SJCRH30 (cell line): ENCODE data around the gene GLP1R. TPM values are rescaled to one million over a fixed set of nuclear protein-coding genes. Genes with fewer than 3 reads are reported as not detected.
"Not testable (repeated sequence)": the region's sequence is repeated elsewhere in the genome, so short reads cannot be mapped to it uniquely, and the experiment has no call there.

Experiments used
- DNase-seq, 2 experiments: peaks; one replicate each; pipeline ENCODE4 v3.0.0-alpha.2; 2015 to 2020
- H3K27ac ChIP-seq: fragments of 250-450 bp; sonication (Bioruptor Pico); 2 replicates; pipeline ENCODE4 v1.5.1; 2020; ENCODE audit warnings: mild to moderate bottlenecking, moderate library complexity
- H3K27me3 ChIP-seq: fragments of 250-450 bp; sonication (Bioruptor Pico); 2 replicates; pipeline ENCODE4 v1.5.1; 2020; ENCODE audit warnings: mild to moderate bottlenecking, moderate library complexity
- H3K36me3 ChIP-seq: fragments of 250-450 bp; sonication (Bioruptor Pico); 2 replicates; pipeline ENCODE4 v1.5.1; 2020; ENCODE audit warnings: mild to moderate bottlenecking, moderate library complexity
- H3K4me1 ChIP-seq: fragments of 250-450 bp; sonication (Bioruptor Pico); 2 replicates; pipeline ENCODE4 v1.5.1; 2020; ENCODE audit warnings: mild to moderate bottlenecking, moderate library complexity
- H3K4me3 ChIP-seq: fragments of 250-450 bp; sonication (Bioruptor Pico); 2 replicates; pipeline ENCODE4 v1.5.1; 2020; ENCODE audit warnings: mild to moderate bottlenecking, moderate library complexity
- H3K9me3 ChIP-seq: fragments of 250-450 bp; sonication (Bioruptor Pico); replicated peaks from 2 replicates; pipeline ENCODE4 v1.5.1; 2020; ENCODE audit warnings: mild to moderate bottlenecking, moderate library complexity
- total RNA-seq: library from RNA; depleted of rRNA; stranded (reverse); fragments of >200 nt; shearing (Covaris generic); gene quantifications from 2 replicates; pipeline ENCODE4 v1.2.3, GENCODE V29; 2014; rRNA removed

The GLP1R gene
- total RNA-seq, 1 experiment from 2014 or later = not detected

- not testable (repeated sequence) for H3K4me3 ChIP-seq, H3K9me3 ChIP-seq, H3K27me3 ChIP-seq, H3K27ac ChIP-seq, H3K4me1 ChIP-seq, DNase-seq, H3K36me3 ChIP-seq
Measured at GRCh38 chr6:39136207-39136606, 87.6 kb downstream of the GLP1R start.

DNA sequence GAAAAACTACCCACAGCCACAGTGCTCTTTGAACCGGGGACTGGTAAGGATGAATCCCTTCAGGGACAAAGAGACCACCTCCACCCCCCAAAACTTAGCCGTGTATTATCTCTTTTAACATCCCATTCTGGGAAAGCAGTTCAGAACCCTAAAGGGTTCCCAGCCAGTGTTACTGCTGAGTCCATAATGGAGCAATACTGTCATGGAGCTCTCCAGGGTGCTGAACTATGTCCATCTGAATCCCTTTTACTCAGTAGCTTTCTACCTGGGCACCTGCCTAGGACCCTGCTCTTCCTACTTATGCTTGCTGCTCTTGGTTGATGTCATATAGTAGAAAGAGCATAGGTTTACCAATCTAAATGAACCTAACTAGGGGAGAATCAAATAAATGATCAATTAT is 88.7 kb downstream of the GLP1R start:
- Histone ChIP-seq H3K9me3 (no peaks in the 10 kb centered on the region), H3K27ac (no peak overlapping the region), H3K36me3 (no peaks in the 10 kb centered on the region), H3K4me1 (no peaks in the 10 kb centered on the region), H3K4me3 (no peak overlapping the region), H3K27me3 (no peaks in the 10 kb centered on the region)
- DNase-seq = peak; percentile 56 to 81

Other genes starting within 250 kb of the GLP1R start
- gene SAYSD1, start 66.4 kb downstream of the GLP1R start, total RNA-seq = 18.1 and 20.3 TPM in 2 replicates
- 9.5 and 9.7 TPM in 2 replicates for gene KCNK5, start 180.7 kb downstream of the GLP1R start, total RNA-seq